GM21529 (cell line): Measurements from ENCODE around the gene RTP1.
"Not testable (repeated sequence)": the region's sequence is repeated elsewhere in the genome, so short reads cannot be mapped to it uniquely, and the experiment has no call there.

Source experiments
- ATAC-seq: cut with Tn5 transposase; IDR thresholded peaks from one replicate; pipeline ENCODE4 v1.9.1; 2021; ENCODE audit not compliant: unreplicated experiment

The RTP1 gene

GRCh38 chr3:187197335-187197649 is at the start of gene RTP1:
TSS of gene RTP1 (plus strand) at chr3:187197486. CDS start at chr3:187197516, 30 bp downstream.
- no peak for ATAC-seq

GRCh38 chr3:187150186-187150585 is 47.1 kb upstream of the RTP1 start:
- no peak for ATAC-seq

- no peak for ATAC-seq
Observed at GRCh38 chr3:187150599-187150998, 46.7 kb upstream of the RTP1 start.

DNA sequence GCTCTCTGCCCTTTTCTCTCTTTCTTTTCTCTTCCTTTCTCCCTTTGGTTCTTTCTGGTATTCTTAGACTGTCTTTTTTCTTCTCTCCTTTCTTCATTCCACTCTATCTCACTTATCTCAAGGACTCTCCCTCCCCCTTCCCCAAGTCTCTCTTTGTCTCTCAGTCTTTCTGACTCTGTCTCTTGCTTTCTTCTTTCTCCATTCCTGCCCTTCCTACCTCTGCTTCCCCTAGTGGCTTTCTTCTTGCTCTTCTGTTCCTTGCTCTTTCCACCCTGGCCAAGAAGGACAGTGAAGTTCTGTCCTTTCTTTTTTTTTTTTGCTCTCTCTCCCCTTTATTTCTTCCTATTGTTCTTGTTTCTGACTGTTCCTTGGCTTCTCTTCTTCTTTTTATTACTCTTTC is 35.7 kb upstream of the RTP1 start:
- ATAC-seq: no peak

DNA sequence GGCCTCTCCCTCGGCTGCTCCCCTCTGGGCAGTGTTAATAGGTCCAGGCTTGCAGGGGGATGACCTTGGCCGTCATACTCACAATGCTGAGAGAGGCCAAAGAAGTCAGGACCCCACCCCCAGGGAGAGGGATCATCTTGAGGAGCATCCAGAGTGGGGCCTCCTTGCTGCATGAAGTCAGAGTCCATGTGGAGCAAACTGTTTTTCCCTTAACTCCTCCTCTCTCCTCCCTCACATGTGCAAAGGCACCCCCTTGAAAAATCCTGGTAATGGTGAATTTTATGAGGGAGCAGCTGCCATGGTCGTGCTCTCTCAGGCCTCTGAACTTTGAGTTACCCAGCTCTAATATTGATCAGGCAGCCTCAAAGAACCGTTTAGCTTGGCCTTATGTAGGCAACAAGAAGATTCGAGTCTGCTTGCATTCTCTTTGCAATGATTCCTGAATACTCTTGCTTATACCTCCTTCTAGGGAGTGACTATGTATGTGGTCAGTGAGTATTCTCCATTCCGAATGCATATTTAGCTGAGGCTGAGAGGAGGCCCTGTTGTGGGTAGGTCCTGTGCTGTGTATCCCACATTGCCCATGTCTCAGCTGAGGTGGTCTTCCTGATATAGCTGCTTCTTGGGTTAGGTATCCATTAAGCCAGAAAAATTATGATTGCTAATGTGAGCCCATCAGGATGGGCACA is 34.9 kb upstream of the RTP1 start:
- ATAC-seq: no peak

GRCh38 chr3:187165144-187165543 is 32.1 kb upstream of the RTP1 start:
- ATAC-seq: no peak

DNA sequence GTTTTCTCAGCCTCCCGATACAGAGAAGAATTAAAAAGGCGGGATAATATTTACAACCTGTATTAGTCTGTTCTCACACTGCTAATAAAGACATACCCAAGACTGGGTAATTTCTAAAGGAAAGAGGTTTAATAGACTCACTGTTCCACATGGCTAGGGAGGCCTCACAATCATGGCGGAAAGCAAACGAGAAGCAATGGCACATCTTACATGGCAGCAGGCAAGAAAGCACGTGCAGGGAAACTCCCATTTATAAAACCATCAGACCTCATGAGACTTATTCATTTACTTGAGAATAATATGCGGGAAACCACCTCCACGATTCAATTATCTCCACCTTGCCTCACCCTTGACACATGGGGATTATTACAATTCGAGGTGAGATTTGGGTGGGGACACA is 30.5 kb upstream of the RTP1 start:
- ATAC-seq: no peak

GRCh38 chr3:187167777-187168176 is 29.5 kb upstream of the RTP1 start:
- no peak for ATAC-seq

DNA sequence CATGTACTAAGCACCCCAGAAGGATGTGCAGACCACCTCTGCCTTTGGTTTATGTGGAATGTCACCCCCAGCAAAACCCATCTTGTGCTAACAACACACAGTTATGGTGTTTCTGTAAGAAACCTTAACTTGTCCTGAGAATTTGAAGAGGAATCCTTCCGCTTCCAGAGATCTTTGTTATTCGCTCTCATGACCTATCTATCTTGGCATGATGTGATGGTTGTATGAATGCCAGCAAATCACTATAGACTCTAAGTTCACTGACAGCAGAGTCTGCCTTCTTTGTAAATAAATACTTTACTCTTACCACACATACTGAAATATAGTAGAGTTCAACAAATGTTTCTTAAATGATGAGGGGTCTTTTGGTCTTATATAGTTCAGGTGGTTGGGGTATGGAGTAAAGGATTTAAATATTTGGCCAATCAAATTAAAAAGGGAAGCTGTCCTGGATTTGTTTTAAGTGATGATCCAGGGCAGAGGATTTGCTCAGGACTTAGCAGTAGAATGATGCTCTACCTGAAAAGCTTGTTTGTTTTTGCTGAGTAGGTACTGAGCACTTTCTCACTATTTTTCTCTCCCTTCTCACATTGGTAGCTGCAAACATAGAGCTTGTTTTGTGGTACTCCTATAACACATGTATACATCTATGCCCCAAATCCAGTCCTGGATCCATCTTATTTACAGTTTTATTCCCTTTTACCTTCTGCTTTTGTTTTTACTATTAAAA is 27.9 kb upstream of the RTP1 start:
- ATAC-seq: no peak

- not testable (repeated sequence) for ATAC-seq
Observed at GRCh38 chr3:187170911-187171310, 26.4 kb upstream of the RTP1 start.

DNA sequence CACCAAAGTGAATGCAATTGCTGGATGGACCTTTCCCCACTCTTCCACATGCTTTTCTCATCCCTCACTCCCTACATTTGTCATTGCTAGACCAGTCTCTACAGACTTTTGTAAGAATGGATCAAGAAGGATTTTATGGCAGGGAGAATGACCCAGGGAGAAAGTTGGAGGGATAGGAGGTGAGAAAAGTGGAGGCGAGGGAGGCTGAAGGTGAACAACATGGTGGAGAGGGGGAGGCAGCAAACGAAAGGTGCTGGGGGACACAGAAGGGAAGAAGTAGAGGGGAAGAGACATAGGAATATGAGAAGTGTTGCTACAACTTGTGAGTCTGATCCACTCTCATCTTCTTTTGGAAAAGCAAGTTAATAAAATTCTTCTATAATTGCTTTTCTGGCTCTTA is 24.4 kb upstream of the RTP1 start:
- no peak for ATAC-seq

DNA sequence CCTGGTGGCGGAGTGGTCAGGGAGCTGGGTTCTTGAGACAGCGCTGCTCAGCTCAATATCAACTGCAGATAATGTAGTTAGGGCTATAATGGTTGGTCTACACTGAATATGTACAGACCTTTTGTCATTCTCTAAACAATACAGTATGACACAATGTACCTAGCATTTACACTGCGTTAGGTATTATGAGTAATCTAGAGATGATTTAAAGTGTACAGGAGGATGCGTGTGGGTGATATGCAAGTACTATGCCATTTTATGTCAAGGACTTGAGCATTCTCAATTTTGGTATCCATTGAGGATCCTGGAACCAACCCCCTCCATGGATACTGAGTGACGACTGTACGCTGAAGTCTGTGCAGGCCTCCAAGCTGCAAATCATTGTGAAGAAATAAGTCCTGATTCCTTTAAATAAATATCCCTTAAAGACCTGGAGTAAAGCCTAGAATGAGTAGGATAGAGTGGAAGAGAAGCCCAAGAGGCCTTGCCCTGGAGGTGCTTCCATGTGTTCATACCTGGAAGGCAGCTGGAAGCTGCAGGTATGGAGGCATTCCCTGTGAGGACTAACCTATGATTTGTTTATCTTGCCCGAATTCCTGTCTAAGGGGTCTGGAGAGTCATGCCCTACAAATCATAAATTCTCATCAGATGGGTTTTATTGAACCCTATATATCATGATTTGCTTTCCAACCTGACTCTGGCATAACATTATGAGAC is 15.7 kb upstream of the RTP1 start:
- ATAC-seq: no peak

DNA sequence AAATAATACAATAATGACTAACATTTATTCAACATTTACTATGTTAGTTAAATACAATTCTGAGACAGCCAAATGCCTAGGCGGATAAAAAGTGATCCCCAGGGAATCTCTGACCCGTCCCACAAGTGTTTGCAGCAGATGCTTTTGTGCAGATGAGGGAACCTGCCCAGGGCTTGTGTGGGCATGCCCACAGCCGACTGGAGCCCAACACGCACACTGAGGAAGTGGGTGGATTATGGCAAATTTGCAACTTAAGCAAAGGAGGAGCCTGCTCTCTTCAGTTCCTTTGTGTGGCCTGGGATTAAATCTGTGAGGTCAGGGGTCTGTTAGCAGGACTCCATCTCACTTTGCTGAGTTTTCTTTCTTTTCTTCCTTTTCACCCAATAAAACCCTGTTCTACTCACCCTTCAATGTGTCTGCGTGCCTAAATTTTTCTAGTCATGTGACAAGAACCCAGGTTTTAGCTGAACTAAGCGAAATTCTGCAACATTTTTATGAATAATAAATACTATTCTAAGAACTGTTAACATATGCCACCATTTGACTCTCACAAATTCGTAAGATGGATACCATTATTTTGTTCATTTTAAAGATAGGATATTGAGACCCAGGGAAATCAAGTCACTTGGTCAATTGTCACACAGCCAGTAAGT is 13.9 kb upstream of the RTP1 start:
- ATAC-seq: no peak

- ATAC-seq: no peak
Observed at GRCh38 chr3:187183903-187184302, 13.4 kb upstream of the RTP1 start.

GRCh38 chr3:187185759-187186158 is 11.5 kb upstream of the RTP1 start:
- no peak for ATAC-seq

GRCh38 chr3:187186375-187186774 is 10.9 kb upstream of the RTP1 start:
- ATAC-seq: peak; percentile 32

GRCh38 chr3:187186801-187187421 is 10.4 kb upstream of the RTP1 start:
- ATAC-seq: peak; percentile 47

DNA sequence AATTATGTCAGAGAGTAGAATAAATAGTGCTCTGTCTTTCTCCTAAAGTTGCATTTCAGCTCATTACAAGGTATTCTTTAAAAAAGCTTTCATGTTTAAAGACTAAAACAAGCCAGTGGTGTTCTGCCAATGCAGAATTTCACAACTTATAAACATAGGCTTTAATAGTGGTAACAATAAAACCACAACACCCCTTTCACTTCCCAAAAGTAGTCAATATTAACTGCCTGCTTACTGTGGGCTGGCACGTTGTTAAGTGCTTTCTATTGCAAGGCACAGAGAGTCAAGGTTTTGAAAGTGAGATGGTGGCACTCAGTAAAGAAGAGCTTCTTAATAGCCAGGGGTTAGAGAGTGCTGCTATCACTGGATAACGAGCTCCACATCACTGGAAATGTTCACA is 8.4 kb upstream of the RTP1 start:
- ATAC-seq: no peak

DNA sequence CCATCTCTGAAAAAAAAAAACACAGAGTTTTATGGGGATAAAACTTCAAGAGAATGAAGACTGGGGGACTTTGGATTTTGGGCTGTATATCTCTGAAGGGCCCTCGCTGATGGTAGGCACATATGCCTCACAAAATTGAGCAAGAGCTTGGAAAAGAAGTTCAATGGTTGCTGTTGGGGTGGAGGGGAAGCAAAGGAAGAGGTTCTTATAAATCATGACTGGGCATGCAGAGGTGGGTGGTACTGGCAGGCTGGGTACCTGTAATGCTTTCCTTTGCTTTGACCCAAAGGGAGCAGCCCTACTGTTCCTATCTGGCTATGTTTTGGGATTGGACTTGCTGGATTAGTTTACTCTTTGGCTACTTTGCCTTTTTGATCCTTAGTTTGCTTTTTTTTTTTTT is 6.0 kb upstream of the RTP1 start:
- no peak for ATAC-seq

DNA sequence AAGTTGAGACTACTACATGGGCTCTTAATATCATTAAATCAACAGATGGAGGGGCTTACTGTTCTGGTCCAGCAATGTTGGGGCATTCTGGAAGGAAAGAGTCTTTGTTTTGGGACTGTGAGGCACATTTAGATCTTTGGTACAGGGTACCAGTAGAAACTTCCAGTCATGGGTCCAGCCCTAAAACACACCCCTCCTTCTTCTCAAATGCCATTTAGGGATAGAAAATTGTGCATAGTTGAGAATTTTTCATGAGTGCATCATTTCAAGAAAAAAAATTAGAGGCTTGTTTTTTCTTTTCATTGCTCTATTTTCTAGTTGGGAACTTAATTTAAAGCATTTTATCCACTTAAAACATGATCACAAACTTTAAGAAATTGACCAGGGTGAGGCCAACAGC is 4.1 kb upstream of the RTP1 start:
- ATAC-seq: no peak
